Kidney epithelial cell (primary cell): ENCODE data around the gene TBKBP1. TPM values are rescaled to one million over a fixed set of nuclear protein-coding genes. Genes with fewer than 3 reads are reported as not detected.

Experiments
- DNase-seq: peaks from one replicate; pipeline ENCODE4 v3.0.0-alpha.2; 2010; ENCODE audit warnings: low read depth
- H3K27me3 ChIP-seq: 2 replicates; pipeline ENCODE4 v1.6.0; 2011; ENCODE audit warnings: low read length; ENCODE audit not compliant: control insufficient read depth, insufficient read depth
- H3K36me3 ChIP-seq: 2 replicates; pipeline ENCODE4 v1.5.1; 2011; ENCODE audit warnings: low read length; ENCODE audit not compliant: control insufficient read depth, insufficient read depth
- H3K4me3 ChIP-seq: 2 replicates; pipeline ENCODE4 v1.5.1; 2011; ENCODE audit warnings: low read depth, mild to moderate bottlenecking, control low read depth, low read length
- CTCF ChIP-seq: IDR thresholded peaks from 2 replicates; pipeline ENCODE4 v1.5.1; 2011; ENCODE audit warnings: mild to moderate bottlenecking, moderate library complexity, low read length, control low read depth, inconsistent platforms; ENCODE audit not compliant: insufficient read depth, poor library complexity, severe bottlenecking
- total RNA-seq: library from RNA; depleted of rRNA; stranded (reverse); fragments of >200 nt; gene quantifications from 2 replicates; pipeline ENCODE4 v1.2.3, GENCODE V29; 2015

TBKBP1 gene
- total RNA-seq, 1 donor from 2014 or later, result 9.7 TPM

GRCh38 chr17:47757386-47757785 is 63.4 kb downstream of the TBKBP1 start:
- H3K4me3 ChIP-seq, result no peak overlapping the region
- no peak for DNase-seq
- H3K27me3 ChIP-seq, result peaks cover 2% of the 10 kb centered on the region
- TF ChIP-seq CTCF, result no peak
- H3K36me3 ChIP-seq, result no peaks in the 10 kb centered on the region

GRCh38 chr17:47760409-47761140 is 66.6 kb downstream of the TBKBP1 start:
- no peak overlapping the region for H3K4me3 ChIP-seq

More at GRCh38 chr17:47760409-47761140, 66.6 kb downstream of the TBKBP1 start:
- no peak for DNase-seq
- H3K36me3 ChIP-seq, result no peaks in the 10 kb centered on the region
- TF ChIP-seq CTCF, result no peak
- H3K27me3 ChIP-seq, result peaks cover 2% of the 10 kb centered on the region

Other genes starting within 250 kb of the TBKBP1 start
- gene NPEPPS, start 163.1 kb upstream of the TBKBP1 start, total RNA-seq, result 71.0 and 72.7 TPM in 2 replicates
- gene KPNB1, start 44.2 kb upstream of the TBKBP1 start, total RNA-seq, result 249 and 270 TPM in 2 replicates
- not detected in 2 replicates for gene TBX21, start 39.1 kb downstream of the TBKBP1 start, total RNA-seq
- 11.0 and 12.7 TPM in 2 replicates for gene OSBPL7, start 127.6 kb downstream of the TBKBP1 start, total RNA-seq
- gene MRPL10, start 137.4 kb downstream of the TBKBP1 start, total RNA-seq, result 59.7 and 60.1 TPM in 2 replicates
- 0.38 and 0.41 TPM in 2 replicates for gene LRRC46, start 137.5 kb downstream of the TBKBP1 start, total RNA-seq
- 30.1 and 31.7 TPM in 2 replicates for gene SCRN2, start 147.1 kb downstream of the TBKBP1 start, total RNA-seq
- gene SP6, start 157.0 kb downstream of the TBKBP1 start, total RNA-seq, result 0.62 and 2.5 TPM in 2 replicates
- gene SP2, start 202.1 kb downstream of the TBKBP1 start, total RNA-seq, result 2.2 and 5.1 TPM in 2 replicates
- 39.7 and 43.5 TPM in 2 replicates for gene PNPO, start 247.4 kb downstream of the TBKBP1 start, total RNA-seq